HFFc6 (cell line): Measurements from ENCODE around the gene MOSMO. TPM values are rescaled to one million over a fixed set of nuclear protein-coding genes. Genes with fewer than 3 reads are reported as not detected.
"Not testable (repeated sequence)": the region's sequence is repeated elsewhere in the genome, so short reads cannot be mapped to it uniquely, and the experiment has no call there.

Experiments used
- DNase-seq: peaks from one replicate; pipeline ENCODE4 v3.0.0-alpha.2; 2018
- H3K27ac Mint-ChIP-seq: 2 replicates; pipeline ENCODE4 v1.8.0; 2020; ENCODE audit warnings: mild to moderate bottlenecking, mixed read lengths
- H3K27me3 Mint-ChIP-seq: 2 replicates; pipeline ENCODE4 v1.8.0; 2021; ENCODE audit warnings: mild to moderate bottlenecking, moderate library complexity, mixed read lengths; ENCODE audit not compliant: insufficient read depth
- H3K36me3 Mint-ChIP-seq: 2 replicates; pipeline ENCODE4 v1.8.0; 2021; ENCODE audit warnings: low read depth, mixed read lengths
- H3K4me1 Mint-ChIP-seq: 2 replicates; pipeline ENCODE4 v1.8.0; 2020; ENCODE audit warnings: low read depth, mixed read lengths
- H3K4me3 Mint-ChIP-seq: 2 replicates; pipeline ENCODE4 v1.8.0; 2020; ENCODE audit warnings: mild to moderate bottlenecking, moderate library complexity, mixed read lengths
- H3K9me3 Mint-ChIP-seq: 2 replicates; pipeline ENCODE4 v1.8.0; 2020; ENCODE audit warnings: mild to moderate bottlenecking, mixed read lengths
- CTCF ChIP-seq: fragments of 200-600 bp; sonication (generic); IDR thresholded peaks from 2 replicates; pipeline ENCODE4 v1.5.0; 2021; ENCODE audit warnings: antibody characterized with exemption, mild to moderate bottlenecking
- total RNA-seq, 6 experiments: library from RNA; stranded (reverse); fragmentation: NEBNext Ultra II Directional; extraction: Animal tissue kit (Norgen Biotek cat#: 25700); gene quantifications; 2 replicates in 1 of 6; 3 replicates in 5 of 6; pipeline ENCODE4 v1.2.3, GENCODE V29; 2021

Gene MOSMO
- total RNA-seq, 6 experiments from 2014 or later: 16.9 to 28.2 (median 22.7) TPM

DNA sequence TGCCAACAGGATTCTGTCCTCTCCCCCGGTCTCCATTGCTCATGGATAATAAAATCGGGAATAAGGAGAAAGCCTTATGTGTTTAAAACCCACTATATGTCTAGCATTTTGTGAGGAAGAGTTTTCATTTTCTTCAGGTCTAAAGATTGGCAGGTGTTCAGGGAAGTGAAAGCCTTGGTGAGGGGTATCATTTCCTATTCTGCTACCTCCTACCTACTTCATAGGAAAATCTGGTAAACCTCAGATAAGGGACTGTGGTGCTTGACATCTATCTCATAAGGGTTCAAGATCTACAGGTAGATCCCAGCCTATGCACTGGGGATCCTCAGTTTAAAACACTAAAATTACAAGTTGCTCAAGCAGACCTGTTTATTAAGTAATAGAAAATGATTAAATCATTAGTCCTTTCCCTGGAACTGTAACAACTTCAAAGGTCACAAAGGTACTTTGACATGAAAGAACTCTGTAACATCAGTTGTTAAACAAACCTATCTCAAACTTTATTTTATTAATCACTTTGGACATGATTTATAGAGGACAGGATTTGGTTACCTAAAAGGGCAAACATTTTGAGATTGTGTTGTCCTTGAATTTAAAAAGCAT, 6.5 kb downstream of the MOSMO start:
- H3K4me3 Mint-ChIP-seq: no peak overlapping the region
- H3K4me1 Mint-ChIP-seq: peaks cover 87% of the 10 kb centered on the region
- no peak for TF ChIP-seq CTCF
- H3K27ac Mint-ChIP-seq: no peak overlapping the region
- H3K36me3 Mint-ChIP-seq: peaks cover 14% of the 10 kb centered on the region
- H3K27me3 Mint-ChIP-seq: no peaks in the 10 kb centered on the region; the same call in 1 of the 2 replicates
- H3K9me3 Mint-ChIP-seq: no peaks in the 10 kb centered on the region
- no peak for DNase-seq

DNA sequence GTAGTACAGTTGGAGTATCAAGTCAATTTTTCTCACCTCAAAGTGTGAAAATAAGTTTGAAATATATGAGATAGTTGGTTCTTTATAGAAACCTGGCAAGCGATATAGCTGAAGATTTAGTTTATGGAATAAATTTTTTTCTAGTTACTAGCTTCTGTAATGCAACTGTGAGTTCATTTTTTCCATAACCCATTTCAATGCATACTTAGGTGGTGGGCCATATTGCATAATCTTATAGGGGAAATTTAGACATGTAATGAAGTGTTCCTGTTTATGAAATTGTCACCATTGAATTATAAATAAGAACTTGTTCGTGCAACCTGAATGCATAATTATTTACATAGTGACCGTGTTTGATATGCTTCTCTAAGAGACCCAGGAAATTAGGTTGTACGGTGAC, 9.0 kb downstream of the MOSMO start:
- Mint-ChIP-seq H3K4me3 (no peak overlapping the region), H3K4me1 (peaks cover 75% of the 10 kb centered on the region), H3K27me3 (no peaks in the 10 kb centered on the region), H3K27ac (no peak overlapping the region), H3K36me3 (peaks cover 13% of the 10 kb centered on the region; the same call in 1 of the 2 replicates), H3K9me3 (no peaks in the 10 kb centered on the region)
- DNase-seq: no peak
- no peak for TF ChIP-seq CTCF

GRCh38 chr16:22018559-22018958, 10.6 kb downstream of the MOSMO start:
- no peak overlapping the region for H3K27ac Mint-ChIP-seq
- H3K4me1 Mint-ChIP-seq: peaks cover 78% of the 10 kb centered on the region
- H3K27me3 Mint-ChIP-seq: no peaks in the 10 kb centered on the region
- no peak for DNase-seq
- no peaks in the 10 kb centered on the region for H3K9me3 Mint-ChIP-seq
- H3K36me3 Mint-ChIP-seq: peaks cover 16% of the 10 kb centered on the region; the same call in 1 of the 2 replicates
- H3K4me3 Mint-ChIP-seq: no peak overlapping the region
- TF ChIP-seq CTCF: no peak

DNA sequence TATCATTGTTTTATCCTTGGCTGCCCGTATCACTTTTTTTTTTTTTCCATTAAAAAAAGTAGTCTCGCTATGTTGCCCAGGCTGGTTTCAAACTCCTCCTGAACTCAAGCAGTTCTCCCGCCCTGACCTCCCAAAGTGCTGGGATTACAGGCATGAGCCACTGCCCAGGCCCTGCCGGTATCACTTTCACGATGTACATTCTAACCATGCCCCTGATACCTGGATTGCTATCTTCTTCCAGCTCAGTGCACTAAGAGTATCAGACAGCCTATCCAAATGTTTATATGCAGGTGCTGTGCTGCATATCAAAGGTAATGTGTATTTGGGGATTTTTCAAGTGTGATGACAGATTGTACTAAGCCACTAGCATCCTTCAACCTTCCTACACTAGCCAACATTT, 14.2 kb downstream of the MOSMO start:
- no peak for TF ChIP-seq CTCF
- peaks cover 16% of the 10 kb centered on the region; the same call in 1 of the 2 replicates for H3K36me3 Mint-ChIP-seq
- DNase-seq: no peak
- no peaks in the 10 kb centered on the region for H3K27me3 Mint-ChIP-seq
- H3K9me3 Mint-ChIP-seq: no peaks in the 10 kb centered on the region
- no peak overlapping the region for H3K4me3 Mint-ChIP-seq
- peaks cover 79% of the 10 kb centered on the region for H3K4me1 Mint-ChIP-seq
- H3K27ac Mint-ChIP-seq: no peak overlapping the region; the same call in 1 of the 2 replicates

DNA sequence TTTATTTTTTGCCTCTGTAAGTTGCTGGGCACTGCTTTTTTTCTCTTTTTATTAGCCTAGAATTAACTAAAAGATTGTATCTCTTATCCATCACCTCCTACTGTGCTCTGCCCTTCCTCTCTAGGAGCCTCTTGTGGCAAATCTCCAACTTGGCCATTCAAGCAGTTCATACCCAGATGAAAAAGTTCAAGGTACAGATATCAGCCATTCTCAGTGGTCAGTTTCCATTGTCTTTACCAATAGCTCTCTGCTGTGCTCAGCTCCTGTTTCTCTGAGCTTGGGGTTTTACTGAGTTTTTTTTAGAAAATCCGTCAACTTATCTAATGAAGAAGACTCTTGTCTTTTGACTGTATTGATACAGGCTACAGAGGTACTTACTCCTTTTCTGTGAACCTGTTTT, 15.6 kb downstream of the MOSMO start:
- Mint-ChIP-seq H3K4me3 (no peak overlapping the region), H3K9me3 (no peaks in the 10 kb centered on the region), H3K27me3 (no peaks in the 10 kb centered on the region), H3K36me3 (peaks cover 19% of the 10 kb centered on the region; the same call in 1 of the 2 replicates), H3K27ac (peak overlapping the region; percentile 14; the same call in 1 of the 2 replicates), H3K4me1 (peaks cover 80% of the 10 kb centered on the region)
- DNase-seq: no peak
- TF ChIP-seq CTCF: no peak

DNA sequence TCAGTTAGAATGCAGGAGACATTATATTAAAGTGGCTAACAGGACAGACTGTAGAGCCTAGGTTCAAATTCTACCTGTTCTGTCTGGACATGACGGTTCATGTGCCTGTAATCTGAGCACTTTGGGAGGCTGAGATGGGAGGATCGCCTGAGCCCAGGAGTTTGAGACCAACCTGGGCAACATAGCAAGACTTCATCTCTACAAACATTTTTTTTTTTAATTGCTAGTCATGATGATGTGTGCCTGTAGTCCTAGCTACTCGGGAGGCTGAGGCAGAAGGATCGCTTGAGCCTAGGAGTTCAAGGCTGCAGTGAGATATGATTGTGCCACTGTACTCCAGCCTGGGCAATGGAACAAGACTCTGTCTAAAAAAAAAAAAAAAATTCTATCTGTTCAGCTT, 16.9 kb downstream of the MOSMO start:
- not testable (repeated sequence) for H3K9me3 Mint-ChIP-seq, H3K4me3 Mint-ChIP-seq, H3K27me3 Mint-ChIP-seq, DNase-seq
- peak overlapping the region; percentile 84; the same call in 1 of the 2 replicates for H3K27ac Mint-ChIP-seq
- H3K36me3 Mint-ChIP-seq: peaks cover 25% of the 10 kb centered on the region
- peaks cover 80% of the 10 kb centered on the region for H3K4me1 Mint-ChIP-seq
